ENCODE results near the gene PIK3R5. TPM values are rescaled to one million over a fixed set of nuclear protein-coding genes. Genes with fewer than 3 reads are reported as not detected.

The PIK3R5 gene
- total and polyA plus RNA-seq, 11 donors, result 1.4 to 21.6 (median 2.4) TPM

DNA sequence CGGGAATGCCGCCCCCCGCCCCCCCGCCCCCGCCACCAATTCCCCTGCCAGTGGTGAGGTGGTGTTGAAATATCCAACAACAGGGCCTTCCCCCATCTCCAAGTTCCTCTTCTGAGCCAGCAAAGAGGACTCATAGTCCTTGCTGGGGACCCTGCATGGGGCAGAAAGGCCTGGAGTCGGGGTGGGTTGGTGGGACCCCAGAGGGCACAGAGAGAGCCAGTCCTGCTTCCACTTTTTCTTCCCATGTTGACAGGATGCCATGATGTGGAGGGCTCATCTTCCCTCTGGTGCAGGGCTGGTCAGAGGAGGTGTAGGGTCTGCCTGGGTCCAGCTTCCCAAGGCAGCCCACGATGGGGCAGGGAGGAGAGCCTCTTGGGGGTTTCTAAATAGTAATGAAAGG lies 49.0 kb downstream of the PIK3R5 start:
- intact Hi-C loops (cut with DNase I), result no loop called here
- DNase-seq (no peak), ATAC-seq (peak; percentile 54 to 74 (median 73))
- Histone ChIP-seq H3K4me1 (peaks cover 0 to 38% (median 0%) of the 10 kb centered on the region in 12 donors), H3K27me3 (peaks cover 0 to 24% (median 6%) of the 10 kb centered on the region in 9 donors), H3K9me3 (peaks cover 0 to 26% (median 11%) of the 10 kb centered on the region in 12 donors), H3K4me3 (no peak overlapping the region), H3K36me3 (no peaks in the 10 kb centered on the region), H3K27ac (peak overlapping the region in 2 of 12 donors; percentile 11 to 56)
- TF ChIP-seq, protein P1, sequence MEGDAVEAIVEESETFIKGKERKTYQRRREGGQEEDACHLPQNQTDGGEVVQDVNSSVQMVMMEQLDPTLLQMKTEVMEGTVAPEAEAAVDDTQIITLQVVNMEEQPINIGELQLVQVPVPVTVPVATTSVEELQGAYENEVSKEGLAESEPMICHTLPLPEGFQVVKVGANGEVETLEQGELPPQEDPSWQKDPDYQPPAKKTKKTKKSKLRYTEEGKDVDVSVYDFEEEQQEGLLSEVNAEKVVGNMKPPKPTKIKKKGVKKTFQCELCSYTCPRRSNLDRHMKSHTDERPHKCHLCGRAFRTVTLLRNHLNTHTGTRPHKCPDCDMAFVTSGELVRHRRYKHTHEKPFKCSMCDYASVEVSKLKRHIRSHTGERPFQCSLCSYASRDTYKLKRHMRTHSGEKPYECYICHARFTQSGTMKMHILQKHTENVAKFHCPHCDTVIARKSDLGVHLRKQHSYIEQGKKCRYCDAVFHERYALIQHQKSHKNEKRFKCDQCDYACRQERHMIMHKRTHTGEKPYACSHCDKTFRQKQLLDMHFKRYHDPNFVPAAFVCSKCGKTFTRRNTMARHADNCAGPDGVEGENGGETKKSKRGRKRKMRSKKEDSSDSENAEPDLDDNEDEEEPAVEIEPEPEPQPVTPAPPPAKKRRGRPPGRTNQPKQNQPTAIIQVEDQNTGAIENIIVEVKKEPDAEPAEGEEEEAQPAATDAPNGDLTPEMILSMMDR (IDR thresholded peaks at IDR 0.05), result no peak
- no peak for TF ChIP-seq POLR2A (IDR thresholded peaks at IDR 0.05)
- WGBS, 4 donors, result 71 to 75% (median 72%) methylated on average over 4 to 7 of the region's 7 CpGs

DNA sequence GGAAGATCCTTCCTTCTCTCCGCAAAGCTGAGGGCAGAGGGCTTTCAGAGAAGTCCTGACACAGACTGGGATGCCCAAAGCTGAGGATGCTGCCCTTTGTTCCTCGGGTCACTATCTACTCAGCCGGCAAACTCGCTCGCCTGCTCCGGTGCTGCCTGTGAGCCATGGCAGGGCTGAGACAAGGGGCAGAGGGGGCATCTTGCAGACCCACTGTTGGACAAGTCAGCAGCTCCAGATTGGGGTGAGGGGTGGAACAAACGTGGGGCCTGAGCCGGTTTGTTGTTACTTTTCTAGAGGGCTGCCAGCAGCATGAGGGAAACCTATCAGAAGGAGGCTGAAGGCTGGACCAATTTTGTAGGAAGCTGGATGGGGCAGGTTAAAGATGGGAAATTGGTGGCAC lies 51.0 kb downstream of the PIK3R5 start:
- peaks cover 0 to 26% (median 11%) of the 10 kb centered on the region in 12 donors for H3K9me3 ChIP-seq
- peaks cover 0 to 46% (median 0%) of the 10 kb centered on the region in 12 donors for H3K4me1 ChIP-seq
- DNase-seq (no peak), ATAC-seq (no peak)
- peaks cover 0 to 36% (median 6%) of the 10 kb centered on the region in 9 donors for H3K27me3 ChIP-seq
- intact Hi-C loops (cut with DNase I), result no loop called here
- 80 to 86% (median 83%) methylated on average over 8 of the region's 8 CpGs for WGBS, 4 donors
- no peak overlapping the region for H3K4me3 ChIP-seq
- no peak overlapping the region for H3K27ac ChIP-seq
- peaks cover 0 to 13% (median 0%) of the 10 kb centered on the region in 9 donors for H3K36me3 ChIP-seq
- TF ChIP-seq, protein P1 (IDR thresholded peaks at IDR 0.05), result no peak
- no peak for TF ChIP-seq POLR2A (IDR thresholded peaks at IDR 0.05)

DNA sequence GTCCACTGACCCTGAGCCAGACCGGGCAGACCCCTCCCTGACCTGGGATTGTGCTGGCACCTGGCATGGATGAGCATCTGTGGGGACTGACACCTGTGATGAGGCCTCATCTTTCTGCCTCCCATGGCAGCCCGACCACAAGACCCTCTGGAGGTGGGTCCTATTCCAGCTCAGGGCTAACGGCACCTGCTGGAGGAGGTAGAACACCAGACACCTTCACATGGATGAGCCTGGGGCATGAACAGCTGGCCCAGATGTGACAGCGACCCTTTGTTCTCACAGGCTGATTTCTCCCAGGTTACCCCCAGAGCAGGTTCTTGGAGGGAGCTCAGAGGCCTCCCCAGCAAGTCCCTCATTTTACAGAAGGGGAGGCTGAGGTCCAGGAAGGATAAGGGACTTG lies 51.6 kb downstream of the PIK3R5 start:
- H3K4me3 ChIP-seq, result no peak overlapping the region
- peaks cover 0 to 42% (median 0%) of the 10 kb centered on the region in 12 donors for H3K4me1 ChIP-seq
- no peak for ATAC-seq
- H3K36me3 ChIP-seq, result peaks cover 0 to 14% (median 0%) of the 10 kb centered on the region in 9 donors
- H3K27me3 ChIP-seq, result peaks cover 0 to 36% (median 6%) of the 10 kb centered on the region in 9 donors
- peaks cover 0 to 22% (median 11%) of the 10 kb centered on the region in 12 donors for H3K9me3 ChIP-seq
- intact Hi-C loops (cut with DNase I), result no loop called here
- 63 to 82% (median 77%) methylated on average over 4 of the region's 4 CpGs for WGBS, 4 donors
- no peak for DNase-seq
- TF ChIP-seq, protein P1 (IDR thresholded peaks at IDR 0.05), result no peak
- TF ChIP-seq POLR2A (IDR thresholded peaks at IDR 0.05), result no peak
- H3K27ac ChIP-seq, result no peak overlapping the region

DNA sequence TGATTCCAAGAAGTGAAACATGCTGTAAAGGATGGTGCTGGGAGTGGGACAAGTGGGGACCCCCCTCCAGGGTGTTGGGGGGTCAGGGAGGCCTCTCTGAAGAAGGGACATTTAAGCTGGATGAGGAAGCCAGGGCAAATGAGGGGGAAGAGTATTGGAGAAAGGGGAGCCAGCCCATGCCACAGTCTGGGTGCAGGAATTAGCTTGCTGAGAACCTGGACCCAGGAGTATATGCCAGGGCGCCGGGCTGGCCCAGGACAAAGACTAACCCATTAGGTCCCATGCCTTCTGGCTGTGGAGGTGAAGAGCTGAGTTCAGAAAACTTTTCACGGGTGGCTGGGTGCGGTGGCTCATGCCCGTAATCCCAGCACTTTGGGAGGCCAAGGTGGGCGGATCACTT lies 52.4 kb downstream of the PIK3R5 start:
- peaks cover 0 to 36% (median 6%) of the 10 kb centered on the region in 9 donors for H3K27me3 ChIP-seq
- ATAC-seq, result no peak
- no peak overlapping the region for H3K27ac ChIP-seq
- H3K4me3 ChIP-seq, result no peak overlapping the region
- peaks cover 0 to 20% (median 0%) of the 10 kb centered on the region in 9 donors for H3K36me3 ChIP-seq
- H3K9me3 ChIP-seq, result peaks cover 0 to 14% (median 9%) of the 10 kb centered on the region in 12 donors
- intact Hi-C loops (cut with DNase I), result no loop called here
- WGBS, 4 donors, result 90 to 98% (median 93%) methylated on average over 6 of the region's 6 CpGs
- no peak for TF ChIP-seq POLR2A (IDR thresholded peaks at IDR 0.05)
- TF ChIP-seq, protein P1 (IDR thresholded peaks at IDR 0.05), result no peak
- no peak for DNase-seq
- peaks cover 0 to 39% (median 0%) of the 10 kb centered on the region in 12 donors for H3K4me1 ChIP-seq

Data from heart left ventricle (tissue), 16 donors.